HG02943 (cell line): ENCODE results near the gene PPIP5K2.
"Not testable (repeated sequence)": the region's sequence is repeated elsewhere in the genome, so short reads cannot be mapped to it uniquely, and the experiment has no call there.

Experiments used
- ATAC-seq: cut with Tn5 transposase; IDR thresholded peaks from one replicate; pipeline ENCODE4 v1.9.1; 2021; ENCODE audit warnings: mild to moderate bottlenecking, low read depth, moderate library complexity; ENCODE audit not compliant: unreplicated experiment

PPIP5K2 gene

GRCh38 chr5:103120607-103121200, 603 bp downstream of the PPIP5K2 start:
- ATAC-seq, result no peak

DNA sequence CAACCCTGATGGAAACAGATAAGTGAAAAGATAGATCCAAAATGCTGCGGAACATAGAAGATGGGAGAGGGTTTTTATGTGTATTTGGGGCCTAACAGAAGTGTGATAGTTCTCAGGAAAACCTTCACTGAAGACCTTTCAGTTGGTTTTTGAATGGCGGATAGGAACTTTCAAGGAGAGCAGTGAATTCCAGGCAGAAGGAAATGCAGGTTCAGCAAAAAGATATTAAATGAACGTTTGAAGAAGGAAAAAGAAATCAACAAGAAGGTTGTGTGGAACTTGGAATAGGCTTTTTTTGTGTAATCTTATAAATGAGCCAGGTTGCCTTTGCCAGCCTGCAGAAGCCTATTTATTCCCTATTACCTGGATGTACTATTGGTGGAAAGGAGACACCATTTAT, 2.1 kb downstream of the PPIP5K2 start:
- ATAC-seq, result no peak

- ATAC-seq, result no peak
These were observed 6.5 kb downstream of the PPIP5K2 start for GRCh38 chr5:103126557-103126956.

- no peak for ATAC-seq
These were observed 7.3 kb downstream of the PPIP5K2 start for GRCh38 chr5:103127292-103127817.

GRCh38 chr5:103128202-103128601, 8.1 kb downstream of the PPIP5K2 start:
- ATAC-seq, result no peak

DNA sequence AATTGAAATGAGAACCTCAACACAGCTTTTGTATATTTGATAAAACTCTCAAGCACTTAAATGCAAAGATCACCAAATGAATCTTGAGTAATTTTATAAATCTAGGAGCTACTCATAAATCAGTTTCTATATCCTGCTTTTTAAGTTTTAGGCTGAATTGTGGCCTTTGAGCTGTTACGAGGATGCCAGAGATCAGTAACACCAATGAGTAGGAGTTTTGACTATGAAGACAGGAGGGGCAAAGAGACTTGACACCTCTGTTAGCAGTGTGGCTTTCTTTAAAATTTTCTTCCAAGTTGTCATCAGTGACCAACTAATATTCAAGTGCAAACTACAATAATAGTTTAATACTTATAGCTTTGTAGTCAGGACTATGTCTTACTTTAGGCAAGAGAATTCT, 12.6 kb downstream of the PPIP5K2 start:
- no peak for ATAC-seq

- ATAC-seq, result no peak
These were observed 13.1 kb downstream of the PPIP5K2 start for GRCh38 chr5:103133231-103133630.

DNA sequence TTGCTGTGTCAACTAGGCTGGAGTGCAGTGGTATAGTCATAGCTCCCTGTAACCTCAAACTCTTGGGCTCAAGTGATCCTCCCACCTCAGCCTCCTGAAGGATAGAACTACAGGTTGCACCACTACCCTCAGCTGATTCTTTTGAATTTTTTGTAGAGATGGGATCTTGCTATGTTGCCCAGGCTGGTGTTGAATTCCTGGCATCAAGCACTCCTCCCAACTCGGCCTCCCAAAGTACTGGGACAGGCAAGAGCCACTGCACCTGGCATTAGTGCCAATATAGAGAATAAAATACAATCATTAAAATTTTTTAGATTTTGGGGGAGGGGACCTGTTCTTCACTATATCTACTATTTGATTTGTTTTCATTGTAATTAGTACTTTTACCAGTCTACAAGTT, 15.4 kb downstream of the PPIP5K2 start:
- ATAC-seq, result no peak

- ATAC-seq, result no peak
These were observed 18.1 kb downstream of the PPIP5K2 start for GRCh38 chr5:103138202-103138690.

DNA sequence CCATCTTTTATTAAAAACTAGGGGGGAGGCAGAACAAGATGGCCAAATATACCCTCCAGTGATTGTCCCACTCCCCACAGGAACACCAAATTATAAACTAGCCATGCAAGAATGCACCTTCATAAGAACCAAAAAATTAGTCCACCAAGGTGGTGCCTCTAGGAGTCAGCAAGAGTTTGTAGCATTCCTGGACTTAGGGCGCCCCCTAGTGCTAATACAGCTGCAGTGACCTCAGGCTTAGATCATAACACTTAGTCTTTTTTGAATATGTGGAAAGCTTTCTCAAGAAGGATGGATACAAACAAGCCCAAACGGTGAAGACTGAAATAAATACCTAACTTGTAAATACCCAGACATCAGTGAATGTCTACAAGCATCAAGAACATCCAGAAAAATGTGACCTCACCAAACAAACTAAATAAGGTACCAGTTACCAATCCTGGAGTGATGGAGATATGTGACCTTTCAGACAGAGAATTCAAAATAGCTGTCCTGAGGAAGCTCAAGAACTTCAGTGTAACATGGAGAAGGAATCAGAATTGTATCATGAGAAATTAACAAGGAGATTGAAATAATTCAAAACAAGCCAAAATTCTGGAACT, 19.3 kb downstream of the PPIP5K2 start:
- ATAC-seq, result peak; percentile 96

DNA sequence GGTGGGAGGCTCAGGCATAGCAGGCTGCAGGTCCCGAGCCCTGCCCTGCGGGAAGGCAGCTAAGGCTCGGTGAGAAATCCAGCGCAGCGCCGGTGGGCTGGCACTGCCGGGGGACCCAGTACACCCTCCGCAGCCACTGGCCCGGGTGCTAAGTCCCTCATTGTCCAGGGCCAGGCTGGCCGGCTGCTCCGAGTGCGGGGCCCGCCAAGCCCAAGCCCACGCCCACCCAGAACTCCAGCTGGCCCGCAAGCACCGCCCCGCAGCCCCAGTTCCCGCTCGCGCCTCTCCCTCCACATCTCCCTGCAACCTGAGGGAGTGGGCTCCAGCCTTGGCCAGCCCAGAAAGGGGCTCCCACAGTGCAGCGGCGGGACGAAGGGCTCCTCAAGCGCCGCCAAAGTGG, 22.0 kb downstream of the PPIP5K2 start:
- ATAC-seq, result not testable (repeated sequence)

GRCh38 chr5:103145196-103145595, 25.1 kb downstream of the PPIP5K2 start:
- no peak for ATAC-seq

DNA sequence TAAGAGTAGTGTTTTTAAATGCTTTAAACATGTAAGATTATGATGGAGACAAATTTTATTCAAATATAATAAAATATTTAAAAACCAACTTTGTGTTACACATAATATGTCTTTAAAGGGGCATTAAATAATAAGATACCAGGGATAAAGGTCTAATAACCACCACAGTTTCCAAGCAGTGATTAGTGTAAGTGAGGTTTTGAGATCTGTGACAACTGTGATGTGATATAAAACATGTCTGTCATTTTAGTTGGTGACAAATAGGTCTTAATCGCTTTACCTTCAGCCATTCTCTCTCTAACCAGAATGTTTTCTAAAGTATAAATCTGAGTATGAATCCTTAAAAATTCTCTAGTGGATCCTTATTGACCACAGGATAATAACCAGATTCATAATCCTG, 28.1 kb downstream of the PPIP5K2 start:
- no peak for ATAC-seq

DNA sequence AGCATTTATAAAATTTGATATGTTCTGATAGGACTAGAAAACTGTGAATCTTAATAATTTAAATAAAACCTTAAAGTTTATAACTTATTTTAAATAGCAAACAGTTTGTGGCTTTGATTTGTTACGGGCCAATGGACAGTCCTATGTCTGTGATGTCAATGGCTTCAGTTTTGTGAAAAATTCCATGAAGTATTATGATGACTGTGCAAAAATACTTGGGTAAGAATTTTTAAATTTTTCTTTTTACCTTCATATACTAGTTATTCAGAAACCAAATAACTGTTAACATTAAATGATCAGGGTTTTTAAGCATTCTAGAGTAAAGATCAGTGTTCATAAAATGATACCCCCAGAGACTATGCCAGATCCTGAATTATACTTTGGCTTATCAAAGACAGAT, 31.1 kb downstream of the PPIP5K2 start:
- ATAC-seq, result no peak

DNA sequence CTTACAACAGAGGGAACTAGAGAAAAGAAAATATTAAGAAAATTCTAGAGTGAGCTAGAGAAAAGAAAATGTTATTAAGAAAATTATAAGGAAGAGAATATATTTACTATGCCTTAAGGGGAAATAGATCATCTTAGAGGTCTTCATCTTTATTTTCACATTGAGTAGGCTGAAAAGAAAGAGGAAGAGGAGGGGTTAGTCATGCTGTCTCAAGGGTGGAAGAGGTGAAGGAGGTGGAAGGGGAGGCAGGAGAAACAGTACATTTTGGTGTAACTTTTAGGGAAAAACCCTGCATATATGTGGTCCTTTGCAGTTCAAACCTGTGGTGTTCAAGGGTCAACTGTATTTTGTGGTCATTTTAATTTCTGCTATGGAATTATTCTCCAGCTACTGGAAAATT, 46.6 kb downstream of the PPIP5K2 start:
- no peak for ATAC-seq

- no peak for ATAC-seq
These were observed 54.0 kb downstream of the PPIP5K2 start for GRCh38 chr5:103174147-103174546.

GRCh38 chr5:103177543-103177942, 57.4 kb downstream of the PPIP5K2 start:
- ATAC-seq, result no peak

- no peak for ATAC-seq
These were observed 58.1 kb downstream of the PPIP5K2 start for GRCh38 chr5:103178167-103178566.

DNA sequence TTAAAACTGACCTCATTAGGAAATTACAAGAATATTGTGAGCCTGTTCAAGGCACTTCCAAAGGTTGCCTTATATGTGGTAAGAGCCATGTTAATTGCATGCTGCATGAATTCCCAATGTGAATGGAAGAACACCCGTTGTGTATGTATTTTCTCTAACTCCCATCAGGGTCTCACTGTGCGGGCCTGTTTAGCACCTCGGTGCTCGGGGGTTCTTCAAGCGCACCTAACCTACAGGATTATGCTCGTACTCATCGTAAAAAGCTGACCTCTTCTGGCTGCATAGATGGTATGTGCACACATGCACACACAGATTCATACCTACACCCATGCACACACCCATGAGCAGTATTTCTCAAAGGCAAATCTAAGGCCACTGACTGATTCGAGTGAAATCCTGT, 66.1 kb downstream of the PPIP5K2 start:
- ATAC-seq, result no peak

DNA sequence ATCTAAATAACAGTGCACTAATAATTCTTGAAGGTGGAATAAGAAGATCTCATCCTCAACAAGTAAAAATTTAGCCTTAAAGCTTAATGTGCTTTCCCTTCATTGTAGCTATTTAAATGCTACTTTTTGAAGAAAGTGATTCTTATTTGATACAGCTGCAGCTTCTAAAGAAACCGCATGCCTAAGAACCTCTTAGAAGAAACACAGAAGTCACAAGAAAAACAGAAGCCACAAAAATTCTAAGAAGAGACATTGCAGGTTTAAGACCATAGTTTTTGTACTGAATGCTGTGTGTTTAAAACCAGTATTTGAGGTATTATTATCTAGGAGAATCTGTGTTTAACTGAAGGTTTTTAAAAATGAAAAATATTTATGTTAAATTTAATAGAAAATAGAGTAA, 68.3 kb downstream of the PPIP5K2 start:
- no peak for ATAC-seq

GRCh38 chr5:103203226-103203625, 83.1 kb downstream of the PPIP5K2 start:
- no peak for ATAC-seq

- ATAC-seq, result not testable (repeated sequence)
These were observed 84.9 kb downstream of the PPIP5K2 start for GRCh38 chr5:103204990-103205389.
